Measurements from ENCODE around the gene SMARCA4. TPM values are rescaled to one million over a fixed set of nuclear protein-coding genes. Genes with fewer than 3 reads are reported as not detected.
"Not testable (repeated sequence)": the region's sequence is repeated elsewhere in the genome, so short reads cannot be mapped to it uniquely, and the experiment has no call there.

The SMARCA4 gene
- polyA plus RNA-seq, 1 donor = 91.1 TPM

DNA sequence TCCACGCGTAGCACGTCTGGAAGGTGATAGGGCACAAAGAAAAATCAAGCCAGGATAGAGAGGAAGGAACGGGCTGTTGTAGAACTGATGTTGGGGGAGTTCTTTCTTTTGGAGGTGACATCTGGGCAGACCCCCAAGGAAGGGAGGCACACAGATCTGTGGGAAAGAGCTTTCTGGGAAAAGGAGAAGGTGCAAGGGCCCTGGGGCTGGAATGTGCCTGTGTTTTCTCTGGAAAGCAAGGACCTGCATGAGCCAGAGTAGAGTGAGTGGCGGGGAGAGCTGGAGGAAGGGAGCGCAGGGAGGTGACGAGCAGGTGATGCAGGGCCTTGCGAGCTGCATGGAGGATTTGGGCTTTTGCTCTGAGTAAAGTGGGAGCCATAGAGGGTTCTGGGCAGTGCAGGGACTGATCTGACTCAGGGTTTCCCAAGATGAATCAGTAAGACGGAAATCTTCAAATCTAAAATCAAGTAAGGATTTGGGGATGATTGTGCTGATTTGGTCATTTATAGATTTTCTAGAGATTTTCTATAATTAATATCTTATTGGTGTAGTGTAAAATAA is 30.8 kb downstream of the SMARCA4 start:
- peaks cover 74% of the 10 kb centered on the region for H3K36me3 ChIP-seq (ENCODE audit: control insufficient read depth, insufficient read depth, low read length)
- WGBS (ENCODE audit: insufficient coverage, low lambda C conversion rate) = 93% methylated on average over 4 of the region's 9 CpGs
- H3K9me3 ChIP-seq (ENCODE audit: control insufficient read depth, low read depth, low read length) = no peaks in the 10 kb centered on the region
- no peaks in the 10 kb centered on the region for H3K27me3 ChIP-seq (ENCODE audit: control insufficient read depth, insufficient read depth, low read length)
- DNase-seq = no peak
- no peak overlapping the region for H3K4me3 ChIP-seq (ENCODE audit: low read length)
- no peaks in the 10 kb centered on the region for H3K4me1 ChIP-seq (ENCODE audit: control insufficient read depth, insufficient read depth, low read length)
- no peak overlapping the region for H3K27ac ChIP-seq (ENCODE audit: low read length)

DNA sequence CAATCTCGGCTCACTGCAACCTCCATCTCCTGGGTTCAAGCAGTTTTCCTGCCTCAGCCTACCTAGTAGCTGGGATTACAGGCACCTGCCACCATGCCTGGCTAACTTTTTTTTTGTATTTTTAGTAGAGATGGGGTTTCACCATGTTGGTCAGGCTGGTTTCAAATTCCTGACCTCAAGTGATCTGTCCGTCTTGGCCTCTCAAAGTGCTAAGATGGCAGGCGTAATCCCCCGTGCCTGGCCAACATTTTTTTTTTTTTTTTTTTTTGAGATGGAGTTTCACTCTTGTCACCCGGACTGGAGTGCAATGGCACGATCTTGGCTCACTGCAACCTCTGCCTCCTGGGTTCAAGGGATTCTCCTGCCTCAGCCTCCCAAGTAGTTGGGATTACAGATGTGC is 31.3 kb downstream of the SMARCA4 start:
- peaks cover 72% of the 10 kb centered on the region for H3K36me3 ChIP-seq (ENCODE audit: control insufficient read depth, insufficient read depth, low read length)
- not testable (repeated sequence) for H3K4me3 ChIP-seq (ENCODE audit: low read length); H3K4me1 ChIP-seq (ENCODE audit: control insufficient read depth, insufficient read depth, low read length); H3K27ac ChIP-seq (ENCODE audit: low read length); H3K9me3 ChIP-seq (ENCODE audit: control insufficient read depth, low read depth, low read length); DNase-seq; H3K27me3 ChIP-seq (ENCODE audit: control insufficient read depth, insufficient read depth, low read length)
- WGBS (ENCODE audit: insufficient coverage, low lambda C conversion rate) = no CpG with 5 or more reads among the region's 6 CpGs

DNA sequence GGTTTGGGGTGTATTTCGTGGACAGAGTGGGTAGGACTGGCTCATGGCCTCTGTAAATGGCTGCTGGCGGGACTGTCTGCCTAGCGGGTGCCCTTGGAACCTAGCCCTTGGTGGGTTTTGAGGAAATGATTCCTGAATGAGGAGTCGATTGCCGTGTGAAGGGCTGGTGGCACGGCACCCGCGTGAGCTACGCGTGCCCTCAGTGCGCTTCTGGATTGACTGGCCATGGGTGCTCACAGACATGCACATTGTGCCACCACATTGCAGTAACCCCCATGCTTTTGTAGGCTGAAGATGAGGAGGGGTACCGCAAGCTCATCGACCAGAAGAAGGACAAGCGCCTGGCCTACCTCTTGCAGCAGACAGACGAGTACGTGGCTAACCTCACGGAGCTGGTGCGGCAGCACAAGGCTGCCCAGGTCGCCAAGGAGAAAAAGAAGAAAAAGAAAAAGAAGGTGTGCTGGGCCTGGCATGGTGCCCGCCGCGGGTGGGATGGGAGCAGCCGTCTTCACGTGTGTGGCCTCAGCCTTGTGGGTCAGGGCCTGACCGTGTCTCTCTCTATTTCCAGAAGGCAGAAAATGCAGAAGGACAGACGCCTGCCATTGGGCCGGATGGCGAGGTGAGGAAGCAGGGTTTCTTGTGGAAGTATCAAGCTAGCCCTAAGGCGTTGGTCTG is 35.2 kb downstream of the SMARCA4 start:
- no peak overlapping the region for H3K27ac ChIP-seq (ENCODE audit: low read length)

DNA sequence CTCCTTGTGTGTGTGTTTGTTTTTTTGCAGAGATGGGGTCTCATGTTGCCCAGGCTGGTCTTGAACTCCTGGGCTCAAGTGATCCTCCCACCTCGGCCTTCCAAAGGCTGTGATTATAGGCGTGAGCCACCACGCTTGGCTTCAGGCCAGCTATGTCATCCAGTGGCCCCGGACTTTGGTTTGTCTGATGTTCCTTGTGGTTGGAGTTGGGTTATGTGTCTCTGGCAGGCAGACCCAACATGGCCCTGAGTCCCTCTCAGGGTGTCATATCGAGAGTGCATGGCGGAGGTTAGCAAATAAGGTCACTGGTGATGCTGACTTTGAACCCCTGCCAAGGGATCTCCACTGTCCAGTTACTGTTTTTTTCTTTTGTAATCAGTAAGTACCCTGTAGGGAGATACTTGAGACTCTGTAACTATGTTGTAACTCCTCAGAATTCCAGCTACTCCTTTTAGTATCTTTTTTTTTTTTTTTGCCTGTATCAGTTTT is 37.3 kb downstream of the SMARCA4 start:
- Histone ChIP-seq H3K27me3 (ENCODE audit: control insufficient read depth, insufficient read depth, low read length) (no peaks in the 10 kb centered on the region), H3K27ac (ENCODE audit: low read length) (peak overlapping the region; percentile 20), H3K4me1 (ENCODE audit: control insufficient read depth, insufficient read depth, low read length) (no peaks in the 10 kb centered on the region), H3K36me3 (ENCODE audit: control insufficient read depth, insufficient read depth, low read length) (peaks cover 73% of the 10 kb centered on the region), H3K4me3 (ENCODE audit: low read length) (no peak overlapping the region), H3K9me3 (ENCODE audit: control insufficient read depth, low read depth, low read length) (no peaks in the 10 kb centered on the region)
- peak; percentile 67 to 84 for DNase-seq
- no CpG with 5 or more reads among the region's 6 CpGs for WGBS (ENCODE audit: insufficient coverage, low lambda C conversion rate)

More for the DNA sequence above, 35.2 kb downstream of the SMARCA4 start:
- no CpG with 5 or more reads among the region's 29 CpGs for WGBS (ENCODE audit: insufficient coverage, low lambda C conversion rate)
- Histone ChIP-seq H3K4me1 (ENCODE audit: control insufficient read depth, insufficient read depth, low read length) (no peaks in the 10 kb centered on the region), H3K27me3 (ENCODE audit: control insufficient read depth, insufficient read depth, low read length) (no peaks in the 10 kb centered on the region), H3K9me3 (ENCODE audit: control insufficient read depth, low read depth, low read length) (no peaks in the 10 kb centered on the region), H3K4me3 (ENCODE audit: low read length) (no peak overlapping the region), H3K36me3 (ENCODE audit: control insufficient read depth, insufficient read depth, low read length) (peaks cover 71% of the 10 kb centered on the region)
- DNase-seq = no peak

DNA sequence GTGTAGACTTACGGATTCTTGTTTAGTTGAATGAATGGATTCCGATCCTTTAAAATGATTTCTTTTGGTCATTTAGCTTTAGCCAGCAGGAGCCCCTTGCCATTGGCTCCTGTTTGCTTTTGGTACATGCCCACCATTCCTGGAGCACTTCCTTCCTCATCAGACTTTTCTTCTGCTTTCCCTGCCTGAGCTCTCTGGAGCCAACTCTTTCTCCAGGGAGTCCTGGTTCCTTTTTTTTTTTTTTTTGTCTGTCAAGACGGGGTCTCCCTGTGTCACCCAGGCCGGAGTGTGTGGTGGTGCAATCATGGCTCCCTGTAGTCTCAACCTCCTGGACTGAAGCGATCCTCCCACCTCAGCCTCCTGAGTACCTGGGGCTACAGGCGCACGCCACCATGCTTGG is 37.8 kb downstream of the SMARCA4 start:
- Histone ChIP-seq H3K27me3 (ENCODE audit: control insufficient read depth, insufficient read depth, low read length) (no peaks in the 10 kb centered on the region), H3K4me3 (ENCODE audit: low read length) (no peak overlapping the region), H3K4me1 (ENCODE audit: control insufficient read depth, insufficient read depth, low read length) (no peaks in the 10 kb centered on the region), H3K36me3 (ENCODE audit: control insufficient read depth, insufficient read depth, low read length) (peaks cover 74% of the 10 kb centered on the region), H3K27ac (ENCODE audit: low read length) (peak overlapping the region; percentile 20), H3K9me3 (ENCODE audit: control insufficient read depth, low read depth, low read length) (no peaks in the 10 kb centered on the region)
- DNase-seq = no peak
- WGBS (ENCODE audit: insufficient coverage, low lambda C conversion rate) = 86% methylated on average over 1 of the region's 7 CpGs

DNA sequence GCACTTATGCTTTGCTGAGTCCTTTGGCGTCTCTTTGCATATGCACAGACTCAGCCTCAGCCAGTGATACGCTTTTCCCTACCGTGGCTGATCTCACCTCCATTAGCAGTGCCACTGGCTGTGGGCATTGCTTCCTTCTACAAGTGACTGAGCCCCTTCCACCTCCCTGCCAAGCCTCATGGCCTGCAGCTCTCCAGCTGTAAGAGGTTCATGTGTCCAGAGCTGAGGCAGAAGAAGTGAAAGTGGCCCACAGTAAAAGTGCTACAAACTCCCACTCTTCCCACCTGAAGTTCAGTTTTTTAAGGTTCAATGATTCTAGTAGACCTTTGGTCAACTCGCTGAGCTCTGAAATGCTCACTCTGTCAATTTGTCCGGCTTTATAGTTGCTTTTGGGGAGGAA is 44.7 kb downstream of the SMARCA4 start:
- peaks cover 6% of the 10 kb centered on the region for H3K4me1 ChIP-seq (ENCODE audit: control insufficient read depth, insufficient read depth, low read length)
- H3K27me3 ChIP-seq (ENCODE audit: control insufficient read depth, insufficient read depth, low read length) = no peaks in the 10 kb centered on the region
- WGBS (ENCODE audit: insufficient coverage, low lambda C conversion rate) = no CpG with 5 or more reads among the region's 5 CpGs
- peaks cover 47% of the 10 kb centered on the region for H3K36me3 ChIP-seq (ENCODE audit: control insufficient read depth, insufficient read depth, low read length)
- H3K27ac ChIP-seq (ENCODE audit: low read length) = no peak overlapping the region
- DNase-seq = peak in 1 of 2 donors; percentile 25
- no peak overlapping the region for H3K4me3 ChIP-seq (ENCODE audit: low read length)
- H3K9me3 ChIP-seq (ENCODE audit: control insufficient read depth, low read depth, low read length) = no peaks in the 10 kb centered on the region

DNA sequence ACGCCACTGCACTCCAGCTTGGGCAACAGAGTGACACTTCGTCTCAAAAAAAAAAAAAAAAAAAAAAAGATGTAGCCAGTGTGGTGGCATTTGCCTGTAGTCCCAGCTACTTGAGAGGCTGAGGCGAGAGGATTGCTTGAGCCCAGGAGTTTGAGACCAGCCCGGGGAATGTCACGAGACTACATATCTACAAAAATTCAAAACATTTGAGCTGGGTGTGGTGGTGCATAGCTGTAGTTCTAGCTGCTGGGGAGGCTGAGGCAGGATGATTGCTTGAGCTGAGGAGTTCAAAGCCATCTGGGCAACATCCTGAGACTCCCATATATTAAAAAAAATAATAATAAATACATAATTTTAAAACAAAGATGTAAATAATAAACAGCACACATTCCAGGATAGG is 46.6 kb downstream of the SMARCA4 start:
- no CpG with 5 or more reads among the region's 5 CpGs for WGBS (ENCODE audit: insufficient coverage, low lambda C conversion rate)
- H3K4me3 ChIP-seq (ENCODE audit: low read length) = no peak overlapping the region
- H3K36me3 ChIP-seq (ENCODE audit: control insufficient read depth, insufficient read depth, low read length) = peaks cover 54% of the 10 kb centered on the region
- peaks cover 6% of the 10 kb centered on the region for H3K4me1 ChIP-seq (ENCODE audit: control insufficient read depth, insufficient read depth, low read length)
- no peaks in the 10 kb centered on the region for H3K27me3 ChIP-seq (ENCODE audit: control insufficient read depth, insufficient read depth, low read length)
- no peak for DNase-seq
- H3K27ac ChIP-seq (ENCODE audit: low read length) = no peak overlapping the region
- no peaks in the 10 kb centered on the region for H3K9me3 ChIP-seq (ENCODE audit: control insufficient read depth, low read depth, low read length)

DNA sequence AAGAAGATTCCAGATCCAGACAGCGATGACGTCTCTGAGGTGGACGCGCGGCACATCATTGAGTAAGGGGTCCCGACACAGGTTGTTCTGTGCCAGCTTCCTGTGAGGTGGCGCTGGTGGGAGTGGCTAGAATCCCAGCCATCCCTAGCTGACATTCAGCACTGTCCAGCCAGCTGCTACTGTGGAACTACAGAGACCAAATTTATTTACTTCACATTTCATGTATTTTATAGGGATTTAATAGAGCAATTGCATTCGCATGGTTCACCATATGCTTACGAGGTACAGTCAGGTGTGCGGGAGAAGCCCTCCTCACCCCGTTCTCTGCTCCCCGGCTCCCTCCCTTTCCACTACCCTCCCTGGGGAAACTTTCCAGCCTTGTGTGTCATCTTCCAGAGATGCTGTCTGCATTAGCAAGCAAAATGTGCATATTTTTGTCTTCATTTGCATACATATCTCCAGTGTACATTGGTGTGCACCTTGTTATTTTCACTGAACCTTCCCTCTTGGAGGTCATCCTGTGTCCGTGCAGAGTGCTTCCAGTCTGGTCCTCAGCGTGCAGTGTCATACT is 47.2 kb downstream of the SMARCA4 start:
- no CpG with 5 or more reads among the region's 14 CpGs for WGBS (ENCODE audit: insufficient coverage, low lambda C conversion rate)
- Histone ChIP-seq H3K27ac (ENCODE audit: low read length) (no peak overlapping the region), H3K36me3 (ENCODE audit: control insufficient read depth, insufficient read depth, low read length) (peaks cover 57% of the 10 kb centered on the region), H3K27me3 (ENCODE audit: control insufficient read depth, insufficient read depth, low read length) (no peaks in the 10 kb centered on the region), H3K4me3 (ENCODE audit: low read length) (no peak overlapping the region), H3K9me3 (ENCODE audit: control insufficient read depth, low read depth, low read length) (no peaks in the 10 kb centered on the region), H3K4me1 (ENCODE audit: control insufficient read depth, insufficient read depth, low read length) (peaks cover 6% of the 10 kb centered on the region)
- no peak for DNase-seq

DNA sequence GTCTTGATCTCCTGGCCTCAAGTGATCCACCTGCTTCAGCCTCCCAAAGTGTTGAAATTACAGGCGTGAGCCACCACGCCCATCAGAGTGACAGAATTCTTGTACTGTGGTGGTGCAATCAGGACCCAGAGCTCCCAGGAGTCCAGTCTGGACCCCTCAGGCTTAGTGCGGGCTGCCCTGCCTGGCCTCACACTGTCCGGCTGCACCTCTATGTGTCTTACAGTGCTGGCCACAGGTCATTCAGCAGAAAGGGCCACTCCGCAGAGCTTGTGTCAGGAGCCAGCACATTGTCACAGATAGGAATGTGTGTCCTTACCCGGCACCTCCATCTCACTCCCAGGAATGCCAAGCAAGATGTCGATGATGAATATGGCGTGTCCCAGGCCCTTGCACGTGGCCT is 49.2 kb downstream of the SMARCA4 start:
- DNase-seq = no peak
- Histone ChIP-seq H3K27ac (ENCODE audit: low read length) (no peak overlapping the region), H3K27me3 (ENCODE audit: control insufficient read depth, insufficient read depth, low read length) (no peaks in the 10 kb centered on the region), H3K9me3 (ENCODE audit: control insufficient read depth, low read depth, low read length) (no peaks in the 10 kb centered on the region), H3K4me1 (ENCODE audit: control insufficient read depth, insufficient read depth, low read length) (peaks cover 6% of the 10 kb centered on the region), H3K4me3 (ENCODE audit: low read length) (no peak overlapping the region), H3K36me3 (ENCODE audit: control insufficient read depth, insufficient read depth, low read length) (peaks cover 68% of the 10 kb centered on the region)
- no CpG with 5 or more reads among the region's 9 CpGs for WGBS (ENCODE audit: insufficient coverage, low lambda C conversion rate)

DNA sequence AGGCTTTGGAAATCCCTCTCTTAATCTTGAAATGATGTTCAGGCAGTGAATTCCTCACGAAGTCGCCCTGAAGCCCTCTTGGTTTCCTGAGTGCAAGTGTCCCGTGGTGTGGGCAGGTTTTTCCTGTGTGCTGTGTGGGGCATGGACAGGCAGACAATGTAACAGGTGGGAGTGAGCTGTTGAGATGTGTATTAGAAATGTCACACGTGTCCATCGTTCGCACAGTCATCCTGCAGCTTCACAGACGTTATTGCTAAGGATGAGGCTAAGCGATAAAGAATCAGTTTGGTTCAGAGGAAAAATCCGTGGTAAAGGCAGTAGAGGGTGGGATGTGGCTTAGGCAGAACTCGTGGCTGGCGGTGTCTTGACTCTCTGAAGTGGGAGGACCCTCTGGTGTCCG is 51.7 kb downstream of the SMARCA4 start:
- WGBS (ENCODE audit: insufficient coverage, low lambda C conversion rate) = 100% methylated on average over 3 of the region's 12 CpGs
- Histone ChIP-seq H3K4me3 (ENCODE audit: low read length) (no peak overlapping the region), H3K27me3 (ENCODE audit: control insufficient read depth, insufficient read depth, low read length) (no peaks in the 10 kb centered on the region), H3K27ac (ENCODE audit: low read length) (no peak overlapping the region), H3K9me3 (ENCODE audit: control insufficient read depth, low read depth, low read length) (no peaks in the 10 kb centered on the region), H3K4me1 (ENCODE audit: control insufficient read depth, insufficient read depth, low read length) (peaks cover 3% of the 10 kb centered on the region), H3K36me3 (ENCODE audit: control insufficient read depth, insufficient read depth, low read length) (peaks cover 88% of the 10 kb centered on the region)
- DNase-seq = no peak
